ENCODE data around the gene PRKAG2. TPM values are rescaled to one million over a fixed set of nuclear protein-coding genes. Genes with fewer than 3 reads are reported as not detected.

The PRKAG2 gene
- total and polyA plus RNA-seq, 2 of the 8 experiments (the other 6 are each of a cell fraction or from before 2014, with no cell fraction given) = 7.5 to 18.1 TPM

DNA sequence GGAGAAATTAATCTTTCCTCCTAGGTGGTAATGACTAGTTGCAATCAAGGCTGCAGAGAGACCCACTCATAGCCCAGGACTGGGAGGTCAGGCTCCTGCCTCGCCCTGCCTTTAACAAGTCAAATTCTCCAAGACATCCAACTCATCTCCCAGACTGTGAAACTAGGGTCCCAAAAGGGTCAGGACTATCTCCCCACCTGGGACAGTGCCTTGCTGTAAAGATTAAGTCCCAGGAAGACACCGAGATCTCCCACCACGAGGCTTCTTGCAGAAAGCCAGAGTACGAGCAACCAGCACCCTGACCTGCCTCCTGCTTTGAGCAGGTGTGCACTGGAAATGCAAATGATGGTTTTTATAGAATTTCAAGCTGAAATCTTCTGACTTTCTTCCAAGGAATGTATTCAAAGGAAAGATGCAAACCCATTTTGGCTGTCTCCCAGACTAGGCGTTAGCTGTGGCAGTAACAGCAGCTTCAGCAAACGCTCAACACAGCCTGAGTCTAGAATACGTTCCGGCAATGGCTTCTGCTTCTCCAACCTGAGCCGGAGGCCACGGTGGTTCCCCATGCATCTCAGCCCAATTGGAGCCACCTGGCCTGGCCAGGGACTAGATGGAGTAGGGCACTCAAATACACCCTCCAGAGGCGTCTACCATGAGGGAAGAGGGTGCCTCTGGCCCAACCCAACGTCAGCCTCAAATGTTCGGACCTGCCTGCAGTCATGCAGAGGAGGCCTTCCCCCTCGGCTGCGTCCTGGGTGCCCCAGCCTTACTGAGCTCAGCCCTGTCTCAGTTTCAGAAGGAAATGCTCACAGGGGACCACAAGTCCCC, 170.4 kb downstream of the PRKAG2 start:
- H3K27ac ChIP-seq (ENCODE audit: low read depth, low read length) = no peak overlapping the region
- no peaks in the 10 kb centered on the region for H3K79me1 ChIP-seq (ENCODE audit: low read depth, low read length)
- H2AK5ac ChIP-seq (ENCODE audit: low read depth, low read length) = no peak overlapping the region; the same call in none of the 2 replicates
- no peak overlapping the region for H2BK20ac ChIP-seq (ENCODE audit: low read length)
- POLR2A ChIA-PET (ENCODE audit: partially characterized antibody) = no interaction called here
- no peak overlapping the region for H3K18ac ChIP-seq (ENCODE audit: extremely low read depth, low read length)
- H3K4me2 ChIP-seq (ENCODE audit: insufficient read depth in 1 of 2, low read depth in 2 of 2, low read length in 2 of 2) = no peak overlapping the region
- H3K4me3 ChIP-seq (ENCODE audit: extremely low read depth in 1 of 4, insufficient read depth in 2 of 4, low read depth in 3 of 4, low read length in 4 of 4) = no peak overlapping the region
- H3K79me2 ChIP-seq (ENCODE audit: control insufficient read depth in 1 of 2, insufficient read depth in 2 of 2, low read length in 2 of 2) = peaks cover 0 to 3% of the 10 kb centered on the region in 2 experiments; a peak in 1 of 4 replicates
- no peaks in the 10 kb centered on the region; a peak in 3 of 7 replicates for H3K27me3 ChIP-seq (replicated peaks in 1 of 4; ENCODE audit: control insufficient read depth in 3 of 4, extremely low read depth in 1 of 4, insufficient read depth in 3 of 4, low read length in 3 of 4)
- no peak overlapping the region for H2BK5ac ChIP-seq (ENCODE audit: low read depth, low read length)
- WGBS, 2 experiments (ENCODE audit: extremely low coverage in 1 of 2, insufficient coverage in 1 of 2, insufficient read length in 1 of 2, insufficient replicate concordance in 2 of 2, low coverage in 1 of 2, low lambda C conversion rate in 2 of 2, missing lambda C conversion rate in 1 of 2) = 90% methylated on average over 15 of the region's 15 CpGs; no CpG with 5 or more reads in 1 of the 2 experiments
- no peak overlapping the region for H2BK120ac ChIP-seq (replicated peaks; ENCODE audit: low read depth, low read length)
- no peak overlapping the region for H3K23ac ChIP-seq (ENCODE audit: insufficient read length)
- H4K5ac ChIP-seq (ENCODE audit: insufficient read length, low read depth, low read length) = no peak overlapping the region
- no peaks in the 10 kb centered on the region; the same call in 1 of the 2 replicates for H3K23me2 ChIP-seq (ENCODE audit: low read depth, low read length)
- no peak overlapping the region for H4K8ac ChIP-seq (ENCODE audit: extremely low read depth, insufficient read depth, low read length)
- CTCF ChIA-PET (ENCODE audit: partially characterized antibody) = interaction anchor here (0.6 to 4.4 kb wide), 31 partner anchors 8 to 229 kb away, joined by 3 to 43 read pairs (median 4); no protein-coding TSS in a partner anchor
- no peak overlapping the region for H2BK15ac ChIP-seq (ENCODE audit: low read length)
- H2BK12ac ChIP-seq (ENCODE audit: low read depth, low read length) = 0 out of 2 replicates have a peak overlapping the region, but pooled peaks have one; percentile 65
- H2AFZ ChIP-seq (ENCODE audit: low read length) = no peak overlapping the region
- H3K9me3 ChIP-seq (ENCODE audit: insufficient read depth in 2 of 2, low read depth in 1 of 2, low read length in 1 of 2) = no peaks in the 10 kb centered on the region
- H3K4ac ChIP-seq (replicated peaks; ENCODE audit: insufficient read length, low read depth, low read length) = no peak overlapping the region
- no peaks in the 10 kb centered on the region; a peak in 1 of 8 replicates for H3K36me3 ChIP-seq (ENCODE audit: control insufficient read depth in 2 of 4, insufficient read depth in 4 of 4, low read length in 3 of 4)
- H3K56ac ChIP-seq (replicated peaks; ENCODE audit: insufficient read length, low read depth, low read length) = no peak overlapping the region
- no peak for DNase-seq (ENCODE audit: low read depth in 1 of 2, low spot score in 2 of 2)
- FAIRE-seq = no peak
- no peak overlapping the region for H3K14ac ChIP-seq (ENCODE audit: insufficient read length)
- no peak overlapping the region for H3K9ac ChIP-seq (replicated peaks in 1 of 4; ENCODE audit: extremely low read depth in 1 of 4, low read depth in 3 of 4, low read length in 3 of 4)
- no peak overlapping the region for H4K91ac ChIP-seq (replicated peaks; ENCODE audit: insufficient read length, low read length)
- H4K20me1 ChIP-seq (replicated peaks in 1 of 2; ENCODE audit: control insufficient read depth in 1 of 2, insufficient read depth in 2 of 2, low read length in 2 of 2) = peaks cover 0 to 4% of the 10 kb centered on the region in 2 experiments
- H3K4me1 ChIP-seq (replicated peaks in 1 of 4; ENCODE audit: control insufficient read depth in 3 of 4, insufficient read depth in 4 of 4, low read length in 3 of 4) = peaks cover 0 to 3% (median under 1%) of the 10 kb centered on the region in 4 experiments; a peak in 3 of 7 replicates
- TF ChIP-seq POLR2A (IDR thresholded peaks at IDR 0.05; ENCODE audit: control extremely low read depth in 1 of 2, low read depth in 2 of 2, low read length in 2 of 2) (no peak), EZH2 (IDR thresholded peaks at IDR 0.05; ENCODE audit: low read depth, low read length, severe bottlenecking) (no peak), KDM5A (IDR thresholded peaks at IDR 0.05; ENCODE audit: low read length) (no peak), SP4 (IDR thresholded peaks at IDR 0.05; ENCODE audit: low read length) (no peak), RBBP5 (IDR thresholded peaks at IDR 0.05; ENCODE audit: borderline replicate concordance, low read depth, low read length) (no peak), BRCA1 (IDR thresholded peaks at IDR 0.05; ENCODE audit: low read depth, low read length) (no peak), POU5F1 (IDR thresholded peaks at IDR 0.05; ENCODE audit: low read depth, low read length) (no peak), JUN (IDR thresholded peaks at IDR 0.05; ENCODE audit: low read depth, low read length) (no peak), HDAC2 (IDR thresholded peaks at IDR 0.05; ENCODE audit: borderline replicate concordance in 1 of 2, low read depth in 2 of 2, low read length in 2 of 2) (no peak)
- TF ChIP-seq, protein P1, sequence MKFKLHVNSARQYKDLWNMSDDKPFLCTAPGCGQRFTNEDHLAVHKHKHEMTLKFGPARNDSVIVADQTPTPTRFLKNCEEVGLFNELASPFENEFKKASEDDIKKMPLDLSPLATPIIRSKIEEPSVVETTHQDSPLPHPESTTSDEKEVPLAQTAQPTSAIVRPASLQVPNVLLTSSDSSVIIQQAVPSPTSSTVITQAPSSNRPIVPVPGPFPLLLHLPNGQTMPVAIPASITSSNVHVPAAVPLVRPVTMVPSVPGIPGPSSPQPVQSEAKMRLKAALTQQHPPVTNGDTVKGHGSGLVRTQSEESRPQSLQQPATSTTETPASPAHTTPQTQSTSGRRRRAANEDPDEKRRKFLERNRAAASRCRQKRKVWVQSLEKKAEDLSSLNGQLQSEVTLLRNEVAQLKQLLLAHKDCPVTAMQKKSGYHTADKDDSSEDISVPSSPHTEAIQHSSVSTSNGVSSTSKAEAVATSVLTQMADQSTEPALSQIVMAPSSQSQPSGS (IDR thresholded peaks at IDR 0.05; ENCODE audit: low read length) = no peak

All from H1 (cell line).